B cell (primary cell): Measurements from ENCODE around the gene MMP11.

ENCODE experiments used
- EZH2 ChIP-seq: IDR thresholded peaks from 2 replicates; pipeline ENCODE4 v1.6.1; 2012; ENCODE audit warnings: borderline replicate concordance, low read depth, mild to moderate bottlenecking, moderate library complexity, low read length; ENCODE audit not compliant: insufficient read depth, poor library complexity, severe bottlenecking
- TF ChIP-seq, protein P1 (sequence below): fragments of 200-600 bp; IDR thresholded peaks from one replicate; pipeline ENCODE4 v1.8.0; 2022; ENCODE audit warnings: antibody characterized with exemption, mild to moderate bottlenecking

DNA sequence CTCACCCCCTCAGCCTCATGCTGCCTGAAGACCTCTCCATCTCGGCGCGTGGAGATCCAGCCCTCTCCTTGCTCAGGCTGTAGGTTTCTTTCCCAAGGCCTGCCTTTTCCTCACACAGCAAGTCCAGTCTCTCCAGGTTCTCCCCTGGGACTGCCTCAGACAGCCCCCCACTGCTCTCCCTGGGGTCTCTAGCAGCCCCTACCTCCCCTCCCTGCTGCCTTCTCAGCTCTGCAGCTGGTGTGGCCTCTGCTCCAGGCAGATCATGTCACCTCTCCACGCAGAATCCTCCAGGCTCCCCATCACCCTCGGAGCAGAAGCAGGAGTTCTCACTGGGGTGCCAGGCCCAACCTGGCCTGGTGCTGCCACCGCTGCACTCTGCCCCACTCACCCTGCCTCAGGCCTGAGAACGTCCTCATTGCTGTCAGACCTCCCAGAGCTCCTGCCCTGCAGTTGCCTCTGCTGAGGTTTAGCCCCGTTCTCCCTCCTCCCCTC is 29.3 kb downstream of the MMP11 start:
- TF ChIP-seq, protein P1, sequence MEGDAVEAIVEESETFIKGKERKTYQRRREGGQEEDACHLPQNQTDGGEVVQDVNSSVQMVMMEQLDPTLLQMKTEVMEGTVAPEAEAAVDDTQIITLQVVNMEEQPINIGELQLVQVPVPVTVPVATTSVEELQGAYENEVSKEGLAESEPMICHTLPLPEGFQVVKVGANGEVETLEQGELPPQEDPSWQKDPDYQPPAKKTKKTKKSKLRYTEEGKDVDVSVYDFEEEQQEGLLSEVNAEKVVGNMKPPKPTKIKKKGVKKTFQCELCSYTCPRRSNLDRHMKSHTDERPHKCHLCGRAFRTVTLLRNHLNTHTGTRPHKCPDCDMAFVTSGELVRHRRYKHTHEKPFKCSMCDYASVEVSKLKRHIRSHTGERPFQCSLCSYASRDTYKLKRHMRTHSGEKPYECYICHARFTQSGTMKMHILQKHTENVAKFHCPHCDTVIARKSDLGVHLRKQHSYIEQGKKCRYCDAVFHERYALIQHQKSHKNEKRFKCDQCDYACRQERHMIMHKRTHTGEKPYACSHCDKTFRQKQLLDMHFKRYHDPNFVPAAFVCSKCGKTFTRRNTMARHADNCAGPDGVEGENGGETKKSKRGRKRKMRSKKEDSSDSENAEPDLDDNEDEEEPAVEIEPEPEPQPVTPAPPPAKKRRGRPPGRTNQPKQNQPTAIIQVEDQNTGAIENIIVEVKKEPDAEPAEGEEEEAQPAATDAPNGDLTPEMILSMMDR = no peak
- TF ChIP-seq EZH2 = no peak
